ENCODE data around the gene PTPRK. TPM values are rescaled to one million over a fixed set of nuclear protein-coding genes. Genes with fewer than 3 reads are reported as not detected.

Gene PTPRK
- polyA plus RNA-seq, 3 donors, result 52.1 to 55.4 (median 54.4) TPM

GRCh38 chr6:128202169-128202765, 318.1 kb downstream of the PTPRK start:
- DNase-seq (ENCODE audit: extremely low read depth in 1 of 11, low read depth in 9 of 11, low spot score in 4 of 11), result no peak

GRCh38 chr6:128200789-128201188, 319.6 kb downstream of the PTPRK start:
- DNase-seq (ENCODE audit: extremely low read depth in 1 of 11, low read depth in 9 of 11, low spot score in 4 of 11), result no peak

GRCh38 chr6:128199461-128199860, 320.9 kb downstream of the PTPRK start:
- DNase-seq (ENCODE audit: extremely low read depth in 1 of 11, low read depth in 9 of 11, low spot score in 4 of 11), result no peak

GRCh38 chr6:128192972-128193371, 327.4 kb downstream of the PTPRK start:
- DNase-seq (ENCODE audit: extremely low read depth in 1 of 11, low read depth in 9 of 11, low spot score in 4 of 11), result peak in 3 of 11 donors; percentile 8 to 18 (median 12)

GRCh38 chr6:128188678-128189077, 331.7 kb downstream of the PTPRK start:
- no peak for DNase-seq (ENCODE audit: extremely low read depth in 1 of 11, low read depth in 9 of 11, low spot score in 4 of 11)

GRCh38 chr6:128186729-128187128, 333.7 kb downstream of the PTPRK start:
- DNase-seq (ENCODE audit: extremely low read depth in 1 of 11, low read depth in 9 of 11, low spot score in 4 of 11), result no peak

DNA sequence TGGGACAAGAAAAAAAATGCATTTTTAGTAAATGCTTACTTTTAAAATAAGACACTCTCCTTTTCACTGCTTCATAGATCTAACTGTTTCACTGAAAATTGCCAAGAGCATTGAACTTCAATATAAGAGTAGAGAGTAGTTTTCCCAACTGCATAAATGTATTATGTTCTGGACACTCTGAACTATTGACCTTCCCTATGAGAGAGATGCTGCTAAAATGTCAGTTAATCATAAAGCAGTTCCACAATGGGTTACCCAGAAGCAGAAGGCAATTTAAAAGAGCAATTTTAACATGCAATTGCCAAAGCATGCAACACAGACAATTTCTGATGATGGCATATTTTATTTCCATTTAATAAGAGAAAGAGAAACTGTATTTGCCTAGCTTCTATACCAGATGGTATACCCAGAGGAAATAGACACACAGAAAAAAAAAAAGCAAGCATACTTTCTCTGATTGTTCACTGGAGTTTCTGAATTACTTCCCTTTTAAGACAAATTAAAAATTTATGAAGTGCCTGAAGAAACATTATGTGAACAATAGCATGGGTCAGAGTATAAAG, 340.4 kb downstream of the PTPRK start:
- DNase-seq (ENCODE audit: extremely low read depth in 1 of 11, low read depth in 9 of 11, low spot score in 4 of 11), result no peak

DNA sequence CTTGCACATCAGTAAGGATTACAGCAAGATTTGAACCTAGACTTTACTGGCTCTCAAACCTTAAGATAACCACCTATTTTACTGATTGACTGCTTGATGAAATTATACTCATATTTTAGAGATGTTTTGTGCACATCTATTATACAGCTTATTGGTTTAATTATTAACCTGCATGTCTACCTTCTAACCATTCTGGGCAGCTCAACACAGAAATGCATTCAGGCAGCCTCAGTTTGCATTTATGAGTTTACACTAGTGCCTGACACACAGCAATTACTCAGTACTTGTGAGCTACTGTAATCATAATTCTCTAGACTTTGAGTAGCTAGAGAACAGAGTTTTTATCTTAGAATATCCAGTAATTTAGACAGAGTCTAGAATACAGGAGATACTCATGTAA, 345.7 kb downstream of the PTPRK start:
- no peak for DNase-seq (ENCODE audit: extremely low read depth in 1 of 11, low read depth in 9 of 11, low spot score in 4 of 11)

DNA sequence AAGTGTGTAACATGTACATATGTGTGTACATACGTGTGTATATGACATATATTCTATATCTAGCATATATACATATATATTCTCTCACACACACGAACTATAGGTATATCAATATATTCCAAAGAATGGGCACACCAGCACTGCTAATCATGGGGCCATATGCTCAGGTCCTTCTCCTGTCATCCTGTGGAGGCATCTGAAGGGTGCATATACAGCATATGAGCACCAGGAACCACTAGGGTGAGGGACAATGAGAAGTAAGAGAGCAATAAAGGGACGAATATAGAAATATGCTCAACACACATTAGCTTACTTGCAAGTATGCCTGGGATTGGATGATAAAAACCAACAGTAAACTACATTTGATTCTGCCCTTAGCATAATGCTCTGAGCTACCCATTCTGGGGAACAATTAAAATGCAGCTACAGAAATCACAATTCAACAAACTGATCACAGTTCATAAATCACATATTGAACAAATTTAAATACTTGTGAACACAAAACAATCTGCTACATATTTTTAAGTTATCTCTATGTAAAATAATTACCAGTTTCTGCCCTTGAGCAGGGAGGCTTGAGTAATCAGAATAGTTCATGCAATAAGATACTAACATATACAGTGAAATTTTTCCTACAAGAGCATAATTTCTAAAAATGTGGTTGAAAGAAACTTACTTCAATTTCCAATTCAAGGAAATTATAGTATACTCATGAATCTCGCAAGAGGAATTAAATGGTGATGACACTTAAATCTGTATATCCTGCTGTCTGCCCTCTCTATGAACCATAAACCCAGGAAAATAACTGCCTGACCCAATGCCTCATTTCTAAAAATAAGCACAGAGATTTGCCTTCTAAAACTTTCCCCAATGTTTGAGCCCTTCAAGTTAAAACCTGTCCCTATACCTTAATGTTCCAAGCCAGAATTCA, 347.4 kb downstream of the PTPRK start:
- no peak for DNase-seq (ENCODE audit: extremely low read depth in 1 of 11, low read depth in 9 of 11, low spot score in 4 of 11)

DNA sequence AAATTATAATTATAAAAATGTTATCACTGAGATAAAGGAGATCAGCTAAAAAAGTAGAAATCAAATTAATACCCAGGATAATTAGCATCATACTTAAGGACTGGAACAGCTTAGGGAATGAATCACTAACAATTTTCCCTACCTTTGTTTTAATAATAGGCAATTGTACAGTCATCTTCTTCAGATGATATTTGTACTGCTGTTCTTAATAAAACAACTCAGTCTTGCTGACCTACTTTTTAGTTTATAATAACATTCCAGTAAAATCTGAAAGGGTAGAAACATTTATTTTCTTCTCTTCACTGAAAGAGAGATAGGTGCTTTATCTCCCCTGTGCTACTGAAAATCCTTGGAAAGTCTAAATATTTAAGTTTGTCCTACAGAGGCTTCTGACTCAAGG, 348.3 kb downstream of the PTPRK start:
- DNase-seq (ENCODE audit: extremely low read depth in 1 of 11, low read depth in 9 of 11, low spot score in 4 of 11), result no peak

DNA sequence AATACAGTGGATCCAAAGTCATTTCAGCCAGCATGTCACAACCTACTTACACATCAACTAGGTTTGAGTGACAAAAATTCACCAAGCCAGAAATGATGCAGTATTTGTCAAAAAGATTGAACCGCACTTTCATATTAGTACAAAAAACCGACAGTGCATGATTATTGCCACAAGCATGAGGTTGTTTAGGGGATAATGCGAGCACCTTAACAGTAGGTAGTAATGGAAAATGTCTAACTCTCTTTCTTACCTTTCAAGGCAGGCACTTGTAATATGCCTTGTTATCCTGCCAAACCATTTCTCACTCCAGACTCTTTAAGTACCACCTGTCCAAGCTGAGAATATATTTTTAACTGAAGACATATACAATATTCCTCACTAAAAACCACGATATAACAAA, 349.2 kb downstream of the PTPRK start:
- DNase-seq (ENCODE audit: extremely low read depth in 1 of 11, low read depth in 9 of 11, low spot score in 4 of 11), result no peak

GRCh38 chr6:128168244-128168643, 352.2 kb downstream of the PTPRK start:
- no peak for DNase-seq (ENCODE audit: extremely low read depth in 1 of 11, low read depth in 9 of 11, low spot score in 4 of 11)

DNA sequence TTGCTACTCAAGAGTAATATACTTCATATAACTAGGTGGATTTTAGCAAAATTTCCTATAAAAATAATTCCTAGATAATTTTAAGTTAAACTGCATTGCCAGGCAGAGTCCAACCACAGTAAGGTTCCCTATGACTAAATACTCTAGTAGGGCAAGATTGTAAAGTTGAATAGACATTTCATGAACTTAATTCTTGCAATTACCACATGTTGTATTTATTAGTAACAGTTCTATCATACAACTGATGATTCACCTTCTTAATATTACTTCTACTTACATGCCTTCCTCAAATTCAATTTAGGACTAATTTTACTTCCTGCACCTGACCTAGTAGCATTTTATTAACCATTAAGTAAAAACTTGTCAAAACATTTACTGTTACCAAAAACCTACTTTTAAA, 352.8 kb downstream of the PTPRK start:
- no peak for DNase-seq (ENCODE audit: extremely low read depth in 1 of 11, low read depth in 9 of 11, low spot score in 4 of 11)

GRCh38 chr6:128164254-128164653, 356.1 kb downstream of the PTPRK start:
- DNase-seq (ENCODE audit: extremely low read depth in 1 of 11, low read depth in 9 of 11, low spot score in 4 of 11), result no peak

- no peak for DNase-seq (ENCODE audit: extremely low read depth in 1 of 11, low read depth in 9 of 11, low spot score in 4 of 11)
Measured at GRCh38 chr6:128162423-128162822, 358.0 kb downstream of the PTPRK start.

DNA sequence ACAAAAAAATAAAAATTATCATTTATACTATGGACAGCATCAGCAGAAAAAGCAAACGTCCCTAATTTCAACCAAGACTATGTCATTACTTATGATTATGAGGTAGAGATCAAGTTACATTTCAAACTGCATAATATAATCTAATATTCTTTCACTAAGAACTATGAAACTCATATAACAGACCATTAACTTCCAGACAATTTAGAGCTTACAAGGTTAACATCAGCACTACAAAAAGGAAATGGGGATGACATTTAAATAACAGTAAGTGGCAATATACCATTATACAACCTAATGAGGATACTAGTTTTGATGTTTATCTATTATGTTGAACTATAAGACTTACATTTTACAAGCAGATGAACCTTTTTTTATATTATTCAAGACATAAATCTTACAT, 358.6 kb downstream of the PTPRK start:
- DNase-seq (ENCODE audit: extremely low read depth in 1 of 11, low read depth in 9 of 11, low spot score in 4 of 11), result no peak

DNA sequence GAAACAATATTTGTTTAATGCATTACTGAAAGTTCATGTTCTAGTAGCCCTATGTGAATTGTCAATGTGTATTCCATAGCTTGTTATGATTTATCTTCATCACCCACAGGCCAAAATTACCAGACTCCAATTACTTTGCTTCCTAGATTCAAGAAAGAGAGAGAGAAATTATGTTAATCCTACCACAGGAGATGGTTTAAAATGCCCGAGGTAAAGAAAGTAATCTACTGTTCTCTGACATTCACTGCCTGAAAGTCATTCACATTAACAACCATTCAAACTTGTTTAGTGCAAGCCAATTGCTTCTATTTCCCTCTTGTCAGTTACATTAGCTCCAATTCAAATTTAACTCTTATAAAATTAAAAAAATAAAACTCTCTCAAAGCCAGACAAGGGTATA, 359.1 kb downstream of the PTPRK start:
- DNase-seq (ENCODE audit: extremely low read depth in 1 of 11, low read depth in 9 of 11, low spot score in 4 of 11), result no peak

DNA sequence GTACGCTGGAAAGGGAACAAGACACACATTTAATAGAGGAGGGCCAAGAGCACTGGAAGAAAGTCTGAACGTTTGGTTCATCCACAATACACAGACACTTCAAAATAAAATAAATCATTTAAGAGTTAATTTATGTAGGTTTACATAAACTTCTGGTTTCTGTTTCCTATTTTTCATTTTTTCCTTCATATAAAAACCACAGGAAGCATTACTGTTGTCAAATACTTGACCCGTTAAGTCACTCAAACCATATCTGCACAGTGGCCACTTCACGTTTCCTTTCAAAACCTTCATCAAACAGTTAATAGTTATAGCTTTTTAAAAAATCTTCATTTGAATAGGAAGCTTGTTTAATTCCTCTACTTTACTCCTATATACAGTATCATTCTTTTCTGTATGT, 361.9 kb downstream of the PTPRK start:
- no peak for DNase-seq (ENCODE audit: extremely low read depth in 1 of 11, low read depth in 9 of 11, low spot score in 4 of 11)

DNA sequence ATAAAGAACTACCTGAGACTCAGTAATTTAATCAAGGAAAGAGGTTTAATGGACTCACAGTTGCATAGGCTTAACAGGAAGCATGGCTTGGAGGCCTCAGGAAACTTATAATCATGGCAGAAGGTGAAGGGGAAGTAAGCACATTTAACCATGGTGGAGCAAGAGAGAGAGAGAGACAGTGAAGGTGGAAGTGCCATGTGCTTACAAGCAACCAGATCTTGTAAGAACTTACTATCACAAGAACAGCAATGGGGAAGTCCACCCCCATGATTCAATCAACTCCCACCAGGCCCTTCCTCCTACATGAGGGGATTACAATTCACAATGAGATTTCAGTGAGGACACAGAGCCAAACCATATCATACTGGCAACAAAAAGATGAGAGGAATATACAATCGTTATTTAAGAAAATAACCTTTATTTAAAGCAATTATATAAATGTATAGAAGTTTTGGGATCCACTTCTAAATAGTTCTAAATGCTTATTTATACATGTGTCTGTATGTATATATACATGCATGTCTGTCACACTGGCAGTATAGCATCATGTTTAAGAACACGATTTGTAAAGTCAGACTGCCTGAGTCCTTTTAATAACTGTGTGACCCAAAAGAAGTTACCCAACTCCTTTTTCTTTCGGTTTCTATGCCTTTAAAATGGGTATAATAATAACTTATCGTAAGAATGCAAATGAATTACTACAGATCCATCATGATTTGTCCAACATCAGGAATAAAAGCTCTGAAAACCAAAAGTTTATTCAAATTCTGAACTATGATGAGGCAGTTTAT, 363.9 kb downstream of the PTPRK start:
- no peak for DNase-seq (ENCODE audit: extremely low read depth in 1 of 11, low read depth in 9 of 11, low spot score in 4 of 11)

- no peak for DNase-seq (ENCODE audit: extremely low read depth in 1 of 11, low read depth in 9 of 11, low spot score in 4 of 11)
Measured at GRCh38 chr6:128155826-128156225, 364.6 kb downstream of the PTPRK start.
